Measurements from ENCODE around the gene GYPC.
"Not testable (repeated sequence)": the region's sequence is repeated elsewhere in the genome, so short reads cannot be mapped to it uniquely, and the experiment has no call there.

Gene GYPC

DNA sequence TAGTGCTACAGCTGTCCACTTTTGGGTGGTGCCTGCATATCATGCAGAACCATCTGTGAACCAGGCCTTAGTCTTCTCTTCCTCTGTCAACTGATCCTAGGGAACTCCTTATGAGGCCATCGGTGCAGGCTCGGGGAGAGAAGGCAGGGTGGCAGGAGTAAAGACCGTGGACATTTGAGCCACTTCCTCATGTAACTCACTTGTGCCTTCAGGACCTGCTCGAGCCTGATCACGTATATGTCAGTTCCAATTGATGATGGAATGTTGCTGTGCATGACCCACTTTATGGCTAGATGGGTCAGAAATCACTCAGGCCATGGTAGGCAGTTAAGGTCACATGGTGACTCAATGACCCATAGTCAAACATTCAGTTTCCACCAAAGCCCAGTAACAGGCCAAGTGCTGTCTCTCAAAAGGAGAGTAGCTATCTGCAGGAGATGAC lies 7.6 kb upstream of the GYPC start:
- not testable (repeated sequence) for DNase-seq (ENCODE audit: insufficient read length, low spot score); FAIRE-seq

DNA sequence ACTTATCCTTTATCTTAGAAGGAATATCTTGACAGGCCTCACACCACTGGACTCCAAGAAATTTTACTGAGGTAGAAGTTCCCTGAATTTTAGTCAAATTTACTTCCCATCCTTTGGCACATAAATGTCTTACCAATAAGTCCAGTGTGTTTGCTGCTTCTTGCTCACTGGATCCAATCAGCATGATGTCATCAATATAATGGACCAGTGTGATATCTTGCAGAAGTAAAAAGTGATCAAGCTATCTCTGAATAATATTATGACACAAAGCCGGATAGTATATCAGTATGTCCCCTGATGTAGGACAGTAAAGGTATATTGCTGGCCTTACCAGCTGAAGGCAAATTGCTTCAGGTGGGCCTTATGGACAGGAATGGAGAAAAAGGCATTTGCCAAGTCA lies 6.9 kb upstream of the GYPC start:
- DNase-seq (ENCODE audit: insufficient read length, low spot score) (no peak), FAIRE-seq (no peak)

DNA sequence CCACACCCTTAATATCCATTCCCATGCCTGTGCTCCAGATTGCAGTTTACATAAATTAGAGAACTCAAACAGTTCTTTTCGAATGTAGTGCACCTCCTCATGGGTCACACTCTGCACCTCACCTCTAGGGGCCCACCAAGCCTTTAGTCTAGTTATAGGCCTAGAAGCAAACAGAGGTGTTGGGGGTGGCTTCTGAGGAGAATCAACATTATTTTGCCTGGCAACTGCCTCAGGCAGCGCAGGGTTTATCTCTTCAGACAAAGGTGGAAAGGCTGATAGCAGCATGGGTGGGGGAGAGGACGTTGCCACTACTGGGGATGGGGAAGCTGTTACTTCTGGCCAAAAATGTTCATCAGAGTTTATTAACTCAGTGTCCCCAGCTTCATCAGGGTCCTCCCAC lies 5.0 kb upstream of the GYPC start:
- no peak for FAIRE-seq

DNA sequence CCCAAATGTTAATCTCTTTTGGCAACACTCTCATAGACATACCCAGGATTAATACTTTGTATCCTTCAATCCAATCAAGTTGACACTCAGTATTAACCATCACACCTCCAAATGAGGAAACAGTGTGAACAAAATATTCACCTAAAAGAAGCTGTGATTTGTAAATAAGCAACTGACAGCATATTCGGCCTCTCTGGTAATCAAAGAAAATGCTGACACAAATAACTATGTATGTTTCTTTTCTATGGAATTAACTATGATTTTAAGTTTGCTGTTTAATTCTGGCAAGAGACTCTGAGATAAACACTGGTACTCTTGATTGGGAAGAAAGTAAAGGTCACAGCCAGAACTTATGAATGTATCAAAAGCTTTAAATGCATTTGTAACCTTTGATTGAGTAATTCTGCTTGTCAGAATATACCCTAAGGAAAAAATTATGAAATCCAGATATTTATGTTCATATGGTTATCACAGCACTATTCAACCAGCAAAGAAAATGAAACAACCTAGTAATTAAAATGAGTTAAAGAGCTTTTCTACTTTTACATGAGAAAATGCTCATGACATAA lies 3.6 kb upstream of the GYPC start:
- no peak for DNase-seq (ENCODE audit: insufficient read length, low spot score)
- no peak for FAIRE-seq

More for the DNA sequence above, 5.0 kb upstream of the GYPC start:
- no peak for DNase-seq (ENCODE audit: insufficient read length, low spot score)

GRCh38 chr2:126653109-126653508 lies 2.8 kb upstream of the GYPC start:
- FAIRE-seq (no peak), DNase-seq (ENCODE audit: insufficient read length, low spot score) (no peak)

DNA sequence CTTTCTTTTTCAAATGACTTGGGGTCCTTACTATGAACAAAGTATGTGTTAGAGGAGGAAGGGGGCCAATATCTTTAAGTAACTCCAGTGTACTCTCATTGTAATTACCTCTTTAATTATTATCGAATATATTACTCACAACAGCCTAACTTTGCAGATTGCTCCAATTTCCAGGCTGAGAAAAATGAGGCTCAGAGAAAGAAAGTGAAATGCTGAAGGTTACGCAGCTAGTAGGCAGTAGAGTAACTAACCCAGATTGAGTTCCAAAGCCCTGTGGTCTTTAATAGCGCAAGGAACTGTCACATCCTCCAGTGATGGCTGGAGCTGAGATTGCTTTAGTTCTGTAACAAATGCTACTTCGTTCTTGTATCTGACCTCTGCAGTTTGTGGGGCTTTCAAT lies 2.2 kb upstream of the GYPC start:
- no peak for DNase-seq (ENCODE audit: insufficient read length, low spot score)
- FAIRE-seq: no peak

DNA sequence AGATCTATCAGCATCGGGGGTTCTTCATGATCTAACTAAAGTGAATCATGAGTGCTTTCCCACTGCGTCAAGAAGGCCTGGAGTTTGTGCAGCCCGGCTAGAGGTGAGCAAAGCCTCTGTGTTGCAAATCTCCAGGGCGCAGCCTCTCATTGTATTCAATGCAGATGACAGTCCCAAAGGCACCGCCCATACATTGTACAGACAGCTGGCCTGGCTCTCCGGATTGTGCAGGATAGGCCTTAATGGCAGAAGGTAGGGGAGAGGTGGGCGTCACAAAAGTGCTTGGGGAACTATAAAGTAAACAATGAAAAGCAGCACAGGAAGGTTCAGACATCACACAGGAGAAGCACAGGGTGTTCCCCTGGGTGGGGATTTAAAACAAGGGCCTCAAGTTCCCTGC lies 907 bp upstream of the GYPC start:
- DNase-seq (ENCODE audit: insufficient read length, low spot score): no peak

GRCh38 chr2:126656431-126657147 lies 631 bp downstream of the GYPC start:
- no peak for FAIRE-seq
- peak; percentile 21 for DNase-seq (ENCODE audit: insufficient read length, low spot score)

More for the DNA sequence above, 907 bp upstream of the GYPC start:
- no peak for FAIRE-seq

DNA sequence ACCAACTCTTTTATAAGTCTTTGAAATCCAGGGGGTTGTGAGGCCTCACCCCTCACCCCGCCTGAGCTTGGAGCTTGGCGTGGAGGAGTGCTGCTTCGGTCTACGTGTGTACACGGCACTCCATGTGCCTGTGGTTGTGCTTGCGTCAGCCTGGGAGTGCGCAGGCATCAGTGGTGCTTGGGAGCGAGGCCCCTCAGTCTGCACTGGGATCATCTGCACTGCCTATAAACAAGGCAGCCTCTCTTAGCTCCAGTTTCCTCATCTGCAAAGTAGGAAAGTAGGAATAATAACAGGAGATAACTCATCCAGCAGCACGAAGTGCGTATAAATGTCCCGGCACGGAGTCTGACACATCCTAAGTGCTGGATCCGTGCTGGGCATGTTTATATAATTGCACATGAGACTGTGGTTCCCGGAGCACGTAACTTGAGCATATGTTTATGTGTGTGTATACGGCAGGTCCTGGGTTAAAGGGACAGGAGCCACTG lies 1.2 kb downstream of the GYPC start:
- FAIRE-seq (peak; percentile 40), DNase-seq (ENCODE audit: insufficient read length, low spot score) (no peak)

GRCh38 chr2:126657636-126658318 lies 1.8 kb downstream of the GYPC start:
- FAIRE-seq: peak; percentile 95
- peak; percentile 92 for DNase-seq (ENCODE audit: insufficient read length, low spot score)

GRCh38 chr2:126658319-126658904 lies 2.5 kb downstream of the GYPC start:
- no peak for DNase-seq (ENCODE audit: insufficient read length, low spot score)
- no peak for FAIRE-seq

- FAIRE-seq: no peak
- no peak for DNase-seq (ENCODE audit: insufficient read length, low spot score)
Measured at GRCh38 chr2:126658905-126659561, 3.1 kb downstream of the GYPC start.

DNA sequence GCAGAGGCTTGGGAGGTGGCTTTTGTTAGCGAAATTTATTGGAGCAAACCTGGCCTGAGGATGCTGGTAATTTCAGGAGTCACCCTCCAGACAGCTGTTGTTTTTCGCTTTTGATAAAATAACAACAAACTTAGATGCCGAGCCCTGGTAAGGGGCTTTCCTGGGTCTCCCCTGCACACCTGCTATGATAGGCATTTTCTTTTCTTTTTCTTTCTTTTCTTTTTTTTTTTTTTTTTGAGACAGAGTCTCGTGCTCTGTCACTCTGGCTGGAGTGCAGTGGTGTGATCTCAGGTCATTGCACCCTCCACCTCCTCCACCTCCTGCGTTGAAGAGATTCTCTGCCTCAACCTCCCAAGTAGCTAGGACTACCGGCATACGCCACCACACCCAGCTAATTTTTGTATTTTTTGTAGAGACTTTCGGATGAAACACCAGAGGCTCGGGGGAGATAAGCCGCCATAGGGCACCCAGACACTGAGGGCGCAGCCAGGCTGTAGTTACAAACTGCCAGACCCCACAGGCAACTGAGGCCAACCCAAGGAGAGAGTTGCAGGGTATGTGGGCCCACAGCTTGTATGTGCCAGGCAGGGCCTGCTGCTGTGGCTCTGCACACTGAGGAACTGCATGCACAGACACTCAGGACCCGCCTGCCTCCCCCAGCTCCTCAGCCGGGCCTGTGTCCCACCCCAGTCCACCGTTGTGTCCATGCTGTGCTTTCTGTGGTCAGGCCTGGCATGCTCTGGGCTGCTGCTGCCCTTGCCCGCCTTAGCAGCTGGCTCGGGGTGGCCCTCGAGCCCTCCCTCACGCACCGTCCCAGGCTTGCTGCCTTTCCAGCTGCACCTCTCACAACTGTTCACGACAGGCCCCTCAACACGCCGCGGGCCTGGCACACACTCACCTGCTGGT lies 3.9 kb downstream of the GYPC start:
- no peak for DNase-seq (ENCODE audit: insufficient read length, low spot score)

DNA sequence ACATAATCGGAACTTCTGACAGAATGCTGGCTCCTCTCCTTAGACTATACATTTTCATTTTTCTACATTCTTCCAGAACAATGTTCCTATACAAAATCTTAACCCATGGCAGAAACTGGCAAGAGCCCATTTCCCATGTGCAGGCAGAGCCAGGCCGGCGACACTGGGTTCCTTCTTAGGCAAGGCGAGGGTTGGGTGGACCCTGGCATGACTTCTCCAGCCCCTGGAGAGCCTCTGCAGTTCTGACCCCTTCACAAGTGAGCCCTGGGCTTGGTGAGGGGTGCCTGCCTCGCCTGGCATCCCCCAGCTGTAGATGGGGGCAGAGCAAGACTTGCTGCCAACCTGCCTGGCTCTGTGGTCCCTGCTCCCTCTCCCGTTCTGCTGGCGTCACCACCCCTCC lies 5.0 kb downstream of the GYPC start:
- DNase-seq (ENCODE audit: insufficient read length, low spot score): no peak
- no peak for FAIRE-seq

More for the DNA sequence above, 3.9 kb downstream of the GYPC start:
- no peak for FAIRE-seq

DNA sequence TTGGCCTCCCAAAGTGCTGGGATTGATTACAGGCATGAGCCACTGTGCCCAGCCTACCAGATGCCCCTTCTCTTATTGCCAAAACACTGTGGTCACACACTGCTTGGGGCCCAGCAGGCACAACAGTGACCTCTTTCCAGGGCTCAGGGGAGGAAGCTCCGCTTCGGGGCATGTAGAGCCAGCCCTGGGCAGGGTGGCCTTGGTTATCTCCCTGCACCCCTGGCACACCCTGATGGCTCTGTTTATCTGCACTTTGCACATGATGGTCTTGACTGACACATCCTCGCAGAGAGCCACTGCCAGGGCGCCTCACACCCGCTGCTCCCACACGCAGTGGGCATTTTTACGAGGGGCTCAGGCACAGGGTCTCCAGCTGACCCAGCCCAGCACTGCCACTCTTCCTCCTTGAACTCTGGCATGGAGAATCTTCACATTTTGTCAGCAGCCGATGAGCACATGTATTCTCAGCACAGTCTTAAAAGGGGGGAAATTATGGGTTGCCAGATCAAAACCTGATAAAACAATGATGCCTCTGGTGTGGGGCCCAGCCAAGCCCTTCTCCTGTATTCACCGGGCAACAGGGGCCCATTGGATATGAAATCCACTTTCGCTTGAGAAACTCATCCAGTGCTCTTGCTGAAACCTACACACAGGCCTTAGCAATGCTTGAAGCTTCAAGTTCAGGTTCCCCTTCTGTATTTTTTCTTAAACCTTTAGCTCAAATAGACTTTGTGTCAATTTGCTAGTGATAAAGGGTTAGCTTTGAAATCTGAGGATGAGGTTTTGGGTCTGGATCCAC lies 5.9 kb downstream of the GYPC start:
- DNase-seq (ENCODE audit: insufficient read length, low spot score): no peak
- FAIRE-seq: no peak

DNA sequence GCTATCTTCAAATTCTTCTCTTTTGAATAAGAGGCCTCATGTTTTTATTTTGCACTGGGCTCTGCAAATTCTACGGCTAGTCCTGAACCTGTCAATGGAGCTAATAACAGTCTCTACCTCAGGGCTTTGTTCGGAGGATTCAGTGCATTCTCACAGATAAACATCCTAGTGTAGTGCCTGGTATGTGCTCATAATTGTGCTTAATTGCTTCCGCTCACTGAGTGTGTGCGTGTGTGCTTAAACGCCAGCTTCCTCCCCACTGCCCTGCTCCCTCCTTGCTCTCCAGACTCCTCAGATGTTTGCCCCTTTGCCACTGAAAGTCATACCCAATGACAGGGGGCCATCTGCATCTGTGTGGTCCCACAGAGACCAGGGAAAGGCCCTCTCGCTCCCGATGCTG lies 6.7 kb downstream of the GYPC start:
- DNase-seq (ENCODE audit: insufficient read length, low spot score) (no peak), FAIRE-seq (no peak)

DNA sequence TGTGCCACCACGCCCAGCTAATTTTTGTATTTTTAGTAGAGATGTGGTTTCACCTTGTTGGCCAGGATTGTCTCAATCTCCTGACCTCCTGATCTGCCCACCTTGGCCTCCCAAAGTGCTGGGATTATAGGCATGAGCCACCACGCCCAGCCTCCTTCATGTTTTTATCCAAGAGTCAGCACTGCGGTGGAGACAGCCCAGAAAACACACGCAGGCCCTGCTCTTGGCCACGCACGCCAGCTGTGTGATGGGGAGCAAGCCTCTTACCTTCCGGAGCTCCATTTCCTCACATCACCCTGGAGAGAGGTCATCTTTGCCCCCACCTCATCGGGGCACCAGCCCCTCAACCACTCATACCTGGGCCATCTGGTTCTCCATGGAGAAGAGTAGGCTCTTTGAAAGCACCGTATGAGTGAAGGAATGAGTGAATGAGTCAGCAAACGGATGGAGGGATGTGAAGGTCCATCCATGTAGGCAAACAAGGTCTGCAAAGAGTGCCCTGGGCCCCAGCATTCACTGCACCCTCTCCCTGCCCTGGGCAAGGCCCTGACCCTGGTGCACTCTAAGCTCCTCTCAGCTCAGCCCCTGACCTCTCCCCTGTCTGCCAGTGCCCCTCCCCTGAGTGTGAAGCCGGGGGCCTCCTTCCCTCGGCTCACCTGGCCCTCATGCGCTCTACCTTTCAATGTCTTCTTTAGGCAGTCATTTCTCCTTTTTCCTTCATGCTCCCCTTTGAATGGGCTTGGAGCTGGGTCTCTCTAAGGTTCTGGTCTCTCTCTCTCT lies 7.4 kb downstream of the GYPC start:
- no peak for FAIRE-seq

GRCh38 chr2:126664234-126664633 lies 8.3 kb downstream of the GYPC start:
- no peak for DNase-seq (ENCODE audit: insufficient read length, low spot score)
- no peak for FAIRE-seq

More for the DNA sequence above, 7.4 kb downstream of the GYPC start:
- DNase-seq (ENCODE audit: insufficient read length, low spot score): no peak
